Measurements from ENCODE around the gene TMEM212. TPM values are rescaled to one million over a fixed set of nuclear protein-coding genes. Genes with fewer than 3 reads are reported as not detected.

The TMEM212 gene
- total RNA-seq, 1 donor from 2014 or later = not detected

Other genes starting within 250 kb of the TMEM212 start
- 21.5 and 24.0 TPM in 2 replicates for gene PLD1, start 32.9 kb upstream of the TMEM212 start, total RNA-seq
- 327 and 332 TPM in 2 replicates for gene FNDC3B, start 196.2 kb downstream of the TMEM212 start, total RNA-seq